ENCODE measurements around the gene PHF21A. TPM values are rescaled to one million over a fixed set of nuclear protein-coding genes. Genes with fewer than 3 reads are reported as not detected.

PHF21A gene
- total and polyA plus RNA-seq, 4 donors, result 3.6 to 8.5 (median 6.2) TPM

DNA sequence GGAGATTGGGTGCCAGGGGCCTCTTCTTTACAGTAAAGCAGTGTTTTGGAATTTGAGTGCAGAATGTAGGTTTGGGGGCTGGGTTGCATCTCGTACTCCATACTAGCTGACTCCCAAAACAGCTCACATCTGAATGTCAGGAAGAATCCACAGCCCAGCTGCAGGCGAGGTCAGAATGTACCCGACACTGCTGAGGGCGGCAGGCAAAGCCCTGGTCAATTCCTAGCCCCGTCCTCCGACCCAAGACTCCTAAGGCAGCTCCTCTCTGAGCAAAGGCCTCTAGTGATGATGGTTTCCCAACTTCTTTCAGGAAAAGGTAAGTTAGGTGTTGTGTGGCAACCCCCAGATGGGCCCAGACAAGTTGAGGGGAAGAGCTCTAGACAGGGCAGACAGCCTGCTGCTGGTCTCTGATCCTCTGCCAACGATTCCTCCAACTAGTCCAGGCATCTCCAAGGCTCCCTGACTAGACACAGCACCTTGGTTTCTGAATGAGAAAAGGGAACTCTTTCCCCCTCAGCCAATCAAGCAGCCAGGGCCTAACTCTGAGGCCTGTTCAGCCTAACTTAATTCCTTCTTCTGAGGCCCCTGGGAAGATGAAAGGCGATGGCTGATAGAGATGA is 190.2 kb downstream of the PHF21A start:
- no peak overlapping the region for H3K4me3 ChIP-seq (ENCODE audit: low read depth in 1 of 3, low read length in 3 of 3)
- no peak overlapping the region for H3K27ac ChIP-seq (ENCODE audit: low read depth in 1 of 2, low read length in 2 of 2)
- H3K4me1 ChIP-seq (ENCODE audit: control insufficient read depth in 4 of 4, insufficient read depth in 4 of 4, low read length in 3 of 4), result peaks cover 10 to 23% (median 20%) of the 10 kb centered on the region in 4 donors
- peaks cover 2 to 7% (median 6%) of the 10 kb centered on the region in 4 donors for H3K36me3 ChIP-seq (ENCODE audit: control insufficient read depth in 4 of 4, insufficient read depth in 3 of 4, low read depth in 1 of 4, low read length in 3 of 4)
- no peak overlapping the region for H3K9ac ChIP-seq (ENCODE audit: low read depth in 1 of 2, low read length in 2 of 2)
- no peaks in the 10 kb centered on the region for H3K27me3 ChIP-seq (ENCODE audit: control insufficient read depth in 4 of 4, insufficient read depth in 4 of 4, low read length in 3 of 4)
- H3K9me3 ChIP-seq (ENCODE audit: control insufficient read depth in 4 of 4, low read length in 3 of 4), result no peaks in the 10 kb centered on the region
- WGBS, result 92% methylated on average over 8 of the region's 8 CpGs
- DNase-seq (ENCODE audit: low spot score), result no peak
- no peak for TF ChIP-seq SP1 (IDR thresholded peaks at IDR 0.05)
- no peak for TF ChIP-seq JUND (IDR thresholded peaks at IDR 0.05)
- no peak for TF ChIP-seq EGR1 (IDR thresholded peaks at IDR 0.05; ENCODE audit: low read depth in 2 of 2)
- no peak for TF ChIP-seq TAF1 (conservative IDR thresholded peaks at IDR 0.05)
- no peak for TF ChIP-seq HNF4A (conservative IDR thresholded peaks at IDR 0.05)
- TF ChIP-seq, protein P1, sequence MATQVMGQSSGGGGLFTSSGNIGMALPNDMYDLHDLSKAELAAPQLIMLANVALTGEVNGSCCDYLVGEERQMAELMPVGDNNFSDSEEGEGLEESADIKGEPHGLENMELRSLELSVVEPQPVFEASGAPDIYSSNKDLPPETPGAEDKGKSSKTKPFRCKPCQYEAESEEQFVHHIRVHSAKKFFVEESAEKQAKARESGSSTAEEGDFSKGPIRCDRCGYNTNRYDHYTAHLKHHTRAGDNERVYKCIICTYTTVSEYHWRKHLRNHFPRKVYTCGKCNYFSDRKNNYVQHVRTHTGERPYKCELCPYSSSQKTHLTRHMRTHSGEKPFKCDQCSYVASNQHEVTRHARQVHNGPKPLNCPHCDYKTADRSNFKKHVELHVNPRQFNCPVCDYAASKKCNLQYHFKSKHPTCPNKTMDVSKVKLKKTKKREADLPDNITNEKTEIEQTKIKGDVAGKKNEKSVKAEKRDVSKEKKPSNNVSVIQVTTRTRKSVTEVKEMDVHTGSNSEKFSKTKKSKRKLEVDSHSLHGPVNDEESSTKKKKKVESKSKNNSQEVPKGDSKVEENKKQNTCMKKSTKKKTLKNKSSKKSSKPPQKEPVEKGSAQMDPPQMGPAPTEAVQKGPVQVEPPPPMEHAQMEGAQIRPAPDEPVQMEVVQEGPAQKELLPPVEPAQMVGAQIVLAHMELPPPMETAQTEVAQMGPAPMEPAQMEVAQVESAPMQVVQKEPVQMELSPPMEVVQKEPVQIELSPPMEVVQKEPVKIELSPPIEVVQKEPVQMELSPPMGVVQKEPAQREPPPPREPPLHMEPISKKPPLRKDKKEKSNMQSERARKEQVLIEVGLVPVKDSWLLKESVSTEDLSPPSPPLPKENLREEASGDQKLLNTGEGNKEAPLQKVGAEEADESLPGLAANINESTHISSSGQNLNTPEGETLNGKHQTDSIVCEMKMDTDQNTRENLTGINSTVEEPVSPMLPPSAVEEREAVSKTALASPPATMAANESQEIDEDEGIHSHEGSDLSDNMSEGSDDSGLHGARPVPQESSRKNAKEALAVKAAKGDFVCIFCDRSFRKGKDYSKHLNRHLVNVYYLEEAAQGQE (IDR thresholded peaks at IDR 0.05), result no peak
- no peak for TF ChIP-seq RXRA (IDR thresholded peaks at IDR 0.05)
- no peak for TF ChIP-seq HNF4G (IDR thresholded peaks at IDR 0.05)
- TF ChIP-seq YY1 (IDR thresholded peaks at IDR 0.05), result no peak
- TF ChIP-seq, protein P2, sequence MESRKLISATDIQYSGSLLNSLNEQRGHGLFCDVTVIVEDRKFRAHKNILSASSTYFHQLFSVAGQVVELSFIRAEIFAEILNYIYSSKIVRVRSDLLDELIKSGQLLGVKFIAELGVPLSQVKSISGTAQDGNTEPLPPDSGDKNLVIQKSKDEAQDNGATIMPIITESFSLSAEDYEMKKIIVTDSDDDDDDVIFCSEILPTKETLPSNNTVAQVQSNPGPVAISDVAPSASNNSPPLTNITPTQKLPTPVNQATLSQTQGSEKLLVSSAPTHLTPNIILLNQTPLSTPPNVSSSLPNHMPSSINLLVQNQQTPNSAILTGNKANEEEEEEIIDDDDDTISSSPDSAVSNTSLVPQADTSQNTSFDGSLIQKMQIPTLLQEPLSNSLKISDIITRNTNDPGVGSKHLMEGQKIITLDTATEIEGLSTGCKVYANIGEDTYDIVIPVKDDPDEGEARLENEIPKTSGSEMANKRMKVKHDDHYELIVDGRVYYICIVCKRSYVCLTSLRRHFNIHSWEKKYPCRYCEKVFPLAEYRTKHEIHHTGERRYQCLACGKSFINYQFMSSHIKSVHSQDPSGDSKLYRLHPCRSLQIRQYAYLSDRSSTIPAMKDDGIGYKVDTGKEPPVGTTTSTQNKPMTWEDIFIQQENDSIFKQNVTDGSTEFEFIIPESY (IDR thresholded peaks at IDR 0.05), result no peak
- TF ChIP-seq, protein P3, sequence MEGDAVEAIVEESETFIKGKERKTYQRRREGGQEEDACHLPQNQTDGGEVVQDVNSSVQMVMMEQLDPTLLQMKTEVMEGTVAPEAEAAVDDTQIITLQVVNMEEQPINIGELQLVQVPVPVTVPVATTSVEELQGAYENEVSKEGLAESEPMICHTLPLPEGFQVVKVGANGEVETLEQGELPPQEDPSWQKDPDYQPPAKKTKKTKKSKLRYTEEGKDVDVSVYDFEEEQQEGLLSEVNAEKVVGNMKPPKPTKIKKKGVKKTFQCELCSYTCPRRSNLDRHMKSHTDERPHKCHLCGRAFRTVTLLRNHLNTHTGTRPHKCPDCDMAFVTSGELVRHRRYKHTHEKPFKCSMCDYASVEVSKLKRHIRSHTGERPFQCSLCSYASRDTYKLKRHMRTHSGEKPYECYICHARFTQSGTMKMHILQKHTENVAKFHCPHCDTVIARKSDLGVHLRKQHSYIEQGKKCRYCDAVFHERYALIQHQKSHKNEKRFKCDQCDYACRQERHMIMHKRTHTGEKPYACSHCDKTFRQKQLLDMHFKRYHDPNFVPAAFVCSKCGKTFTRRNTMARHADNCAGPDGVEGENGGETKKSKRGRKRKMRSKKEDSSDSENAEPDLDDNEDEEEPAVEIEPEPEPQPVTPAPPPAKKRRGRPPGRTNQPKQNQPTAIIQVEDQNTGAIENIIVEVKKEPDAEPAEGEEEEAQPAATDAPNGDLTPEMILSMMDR (IDR thresholded peaks at IDR 0.05; ENCODE audit: low read depth, low read length, missing input control), result no peak
- TF ChIP-seq, protein P4, sequence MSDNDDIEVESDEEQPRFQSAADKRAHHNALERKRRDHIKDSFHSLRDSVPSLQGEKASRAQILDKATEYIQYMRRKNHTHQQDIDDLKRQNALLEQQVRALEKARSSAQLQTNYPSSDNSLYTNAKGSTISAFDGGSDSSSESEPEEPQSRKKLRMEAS (IDR thresholded peaks at IDR 0.05), result no peak
- TF ChIP-seq RAD21 (IDR thresholded peaks at IDR 0.05), result no peak
- TF ChIP-seq GABPA (IDR thresholded peaks at IDR 0.05 in 1 of 2, conservative IDR thresholded peaks at IDR 0.05 in 1 of 2), result no peak
